Neuronal stem cell (in vitro differentiated cells): ENCODE measurements around the gene POC1A.
A peak's percentile ranks its signal among the peaks of the same experiment; 100 is the strongest.

Source experiments
- DNase-seq: peaks from one replicate; pipeline ENCODE4 v3.0.0-alpha.2; 2013; ENCODE audit warnings: low spot score
- H2AFZ ChIP-seq: one replicate; pipeline ENCODE4 v1.6.1; 2013; ENCODE audit warnings: mild to moderate bottlenecking, low read length, inconsistent platforms
- H2AK5ac ChIP-seq: 2 replicates; pipeline ENCODE4 v1.6.1; 2013; ENCODE audit warnings: low read depth, mild to moderate bottlenecking, inconsistent platforms, low read length, moderate library complexity, mixed read lengths
- H2BK120ac ChIP-seq: 2 replicates; pipeline ENCODE4 v1.6.1; 2013; ENCODE audit warnings: low read depth, mild to moderate bottlenecking, inconsistent platforms, low read length, moderate library complexity, mixed read lengths
- H2BK12ac ChIP-seq: one replicate; pipeline ENCODE4 v1.6.1; 2013; ENCODE audit warnings: low read length, inconsistent platforms
- H2BK15ac ChIP-seq: 2 replicates; pipeline ENCODE4 v1.6.1; 2013; ENCODE audit warnings: mild to moderate bottlenecking, low read length, inconsistent platforms, mixed read lengths
- H2BK5ac ChIP-seq: one replicate; pipeline ENCODE4 v1.6.1; 2013; ENCODE audit warnings: inconsistent platforms, mild to moderate bottlenecking, low read length, moderate library complexity
- H3K14ac ChIP-seq: one replicate; pipeline ENCODE4 v1.6.1; 2013; ENCODE audit warnings: low read length, inconsistent platforms
- H3K18ac ChIP-seq: 2 replicates; pipeline ENCODE4 v1.6.1; 2013; ENCODE audit warnings: low read length, inconsistent platforms
- H3K23ac ChIP-seq: 2 replicates; pipeline ENCODE4 v1.6.1; 2013; ENCODE audit warnings: low read depth, mild to moderate bottlenecking, mixed read lengths, low read length, inconsistent platforms; ENCODE audit not compliant: poor library complexity
- H3K27ac ChIP-seq: replicated peaks from 3 replicates; pipeline ENCODE4 v1.5.1; 2013; ENCODE audit warnings: low read length, inconsistent platforms
- H3K27me3 ChIP-seq, 3 experiments: 2 replicates each; pipeline ENCODE4 v1.6.1; 2013; ENCODE audit warnings: low read length in 3 of 3, mild to moderate bottlenecking in 2 of 3, inconsistent platforms in 1 of 3, low read depth in 1 of 3, mixed read lengths in 1 of 3, moderate library complexity in 1 of 3; ENCODE audit not compliant: control insufficient read depth in 3 of 3, insufficient read depth in 3 of 3
- H3K36me3 ChIP-seq, 2 donors: replicated peaks in 1 of 2; 2 replicates each; pipeline ENCODE4 v1.6.1; 2013; ENCODE audit warnings: low read length in 2 of 2; ENCODE audit not compliant: control insufficient read depth in 2 of 2, insufficient read depth in 2 of 2
- H3K4ac ChIP-seq: 2 replicates; pipeline ENCODE4 v1.6.1; 2013; ENCODE audit warnings: inconsistent platforms, mild to moderate bottlenecking, low read length, moderate library complexity
- H3K4me1 ChIP-seq, 2 donors: 1 replicate in 1 of 2; 2 replicates in 1 of 2; pipeline ENCODE4 v1.6.1; 2013; ENCODE audit warnings: low read length in 2 of 2, low read depth in 1 of 2; ENCODE audit not compliant: control insufficient read depth in 2 of 2, insufficient read depth in 1 of 2
- H3K4me2 ChIP-seq: one replicate; pipeline ENCODE4 v1.6.1; 2013; ENCODE audit warnings: mild to moderate bottlenecking, low read length, inconsistent platforms; ENCODE audit not compliant: insufficient read depth, poor library complexity, severe bottlenecking
- H3K4me3 ChIP-seq, 2 donors: 2 replicates each; pipeline ENCODE4 v1.5.1; 2013; ENCODE audit warnings: low read length in 2 of 2, mild to moderate bottlenecking in 2 of 2, inconsistent platforms in 1 of 2, moderate library complexity in 1 of 2
- H3K79me1 ChIP-seq: one replicate; pipeline ENCODE4 v1.6.1; 2013; ENCODE audit warnings: low read depth, mild to moderate bottlenecking, inconsistent platforms, low read length, moderate library complexity
- H3K9ac ChIP-seq: one replicate; pipeline ENCODE4 v1.6.1; 2013; ENCODE audit warnings: mild to moderate bottlenecking, low read depth, low read length, inconsistent platforms; ENCODE audit not compliant: poor library complexity
- H3K9me3 ChIP-seq, 2 donors: replicated peaks in 1 of 2; 2 replicates each; pipeline versions ENCODE3 to v1.6.1; 2013; ENCODE audit warnings: low read length in 2 of 2, mild to moderate bottlenecking in 2 of 2, inconsistent platforms in 1 of 2, low read depth in 1 of 2, mixed read lengths in 1 of 2, moderate library complexity in 1 of 2; ENCODE audit not compliant: control insufficient read depth in 2 of 2, insufficient read depth in 1 of 2
- H4K8ac ChIP-seq: one replicate; pipeline ENCODE4 v1.6.1; 2013; ENCODE audit warnings: low read depth, mild to moderate bottlenecking, inconsistent platforms, low read length, moderate library complexity
- H4K91ac ChIP-seq: one replicate; pipeline ENCODE4 v1.6.1; 2013; ENCODE audit warnings: low read length, low read depth, mild to moderate bottlenecking, inconsistent platforms; ENCODE audit not compliant: poor library complexity
- whole genome bisulfite sequencing, 2 donors: extraction: QIAGEN DNeasy Blood & Tissue Kit; methylation state at CpG; one replicate each; pipeline ENCODE4 v1.1.7; 2013; ENCODE audit warnings: missing lambda C conversion rate in 2 of 2, mixed read lengths in 1 of 2; ENCODE audit not compliant: insufficient read length in 2 of 2, insufficient replicate concordance in 1 of 2; ENCODE audit errors: extremely low coverage in 2 of 2; 5-methylcytosine and 5-hydroxymethylcytosine counted together

Gene POC1A

DNA sequence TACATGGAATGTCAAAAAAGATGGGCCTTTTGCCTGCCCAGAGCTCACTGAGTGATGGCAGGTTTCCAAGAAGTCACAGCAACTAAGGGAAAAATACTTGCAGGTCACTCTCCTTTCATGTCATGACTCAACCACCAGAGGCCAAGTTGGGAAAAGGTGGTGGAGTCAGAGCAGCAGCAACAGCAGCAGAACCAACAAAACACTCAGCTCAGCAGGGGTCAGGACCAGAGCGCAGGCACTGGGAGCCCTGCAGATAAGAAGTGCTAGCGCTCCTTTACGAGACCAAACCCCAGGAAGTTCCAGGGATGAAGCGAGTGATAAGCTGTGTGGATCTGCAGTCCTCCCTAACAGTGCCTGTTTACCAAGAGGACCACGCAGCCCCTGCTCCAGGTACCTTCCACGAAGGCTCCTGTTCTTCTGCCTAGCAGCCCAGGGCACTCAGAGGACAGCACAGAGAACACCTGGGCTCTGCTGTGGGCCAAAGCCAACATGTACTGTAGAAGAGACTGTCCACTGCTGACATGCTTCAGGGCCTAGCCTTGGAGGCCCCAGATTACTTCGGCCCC lies 26.0 kb downstream of the POC1A start:
- Histone ChIP-seq H2BK5ac (no peak overlapping the region), H3K4me3 (no peak overlapping the region), H3K14ac (no peak overlapping the region), H3K4ac (no peak overlapping the region), H3K4me2 (no peak overlapping the region), H3K9me3 (no peaks in the 10 kb centered on the region), H3K27ac (no peak overlapping the region), H2BK12ac (no peak overlapping the region), H3K18ac (peak overlapping the region; percentile 6), H4K8ac (no peak overlapping the region), H3K23ac (no peak overlapping the region), H3K27me3 (no peaks in the 10 kb centered on the region), H3K9ac (no peak overlapping the region), H2AFZ (no peak overlapping the region), H3K36me3 (peaks cover 14 to 63% of the 10 kb centered on the region in 2 donors), H4K91ac (no peak overlapping the region), H2BK15ac (no peak overlapping the region), H2AK5ac (no peak overlapping the region), H3K4me1 (peaks cover 0 to 6% of the 10 kb centered on the region in 2 donors), H3K79me1 (no peaks in the 10 kb centered on the region), H2BK120ac (no peak overlapping the region)
- no peak for DNase-seq
- WGBS, 2 donors: no CpG with 5 or more reads among the region's 7 CpGs

DNA sequence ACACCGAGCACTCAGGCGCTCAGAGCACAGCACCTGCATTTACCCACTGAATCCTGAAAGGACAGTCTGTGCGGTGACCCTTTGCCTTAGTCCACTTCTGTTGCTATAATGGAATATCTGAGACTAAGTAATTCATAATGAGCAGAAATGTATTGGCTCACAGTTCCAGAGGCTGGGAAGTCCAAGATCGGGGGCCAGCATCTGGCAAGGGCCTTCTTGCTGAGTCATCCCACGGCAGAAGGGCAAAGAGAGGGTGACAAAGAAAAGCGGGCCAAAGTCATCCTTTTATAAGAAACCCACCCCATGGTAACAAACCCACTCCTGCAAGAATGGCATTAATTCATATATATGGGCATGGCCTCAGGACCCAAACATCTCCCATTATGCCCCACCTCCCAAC lies 27.7 kb downstream of the POC1A start:
- H3K4ac ChIP-seq: no peak overlapping the region
- no peak overlapping the region for H4K8ac ChIP-seq
- no peak overlapping the region for H3K9ac ChIP-seq
- H3K4me2 ChIP-seq: no peak overlapping the region
- no peak overlapping the region for H2AFZ ChIP-seq
- H2BK15ac ChIP-seq: no peak overlapping the region
- no peaks in the 10 kb centered on the region for H3K27me3 ChIP-seq
- H2AK5ac ChIP-seq: no peak overlapping the region
- no peak overlapping the region for H3K23ac ChIP-seq
- H4K91ac ChIP-seq: no peak overlapping the region
- H3K4me3 ChIP-seq: no peak overlapping the region
- no peak overlapping the region for H2BK5ac ChIP-seq
- no peak for DNase-seq
- H2BK12ac ChIP-seq: no peak overlapping the region
- no peak overlapping the region for H3K18ac ChIP-seq
- no peak overlapping the region for H2BK120ac ChIP-seq
- peaks cover 24 to 70% of the 10 kb centered on the region in 2 donors for H3K36me3 ChIP-seq
- H3K79me1 ChIP-seq: no peaks in the 10 kb centered on the region
- peaks cover 0 to 5% of the 10 kb centered on the region in 2 donors for H3K4me1 ChIP-seq
- H3K9me3 ChIP-seq: no peaks in the 10 kb centered on the region
- no CpG with 5 or more reads among the region's 6 CpGs for WGBS, 2 donors
- no peak overlapping the region for H3K14ac ChIP-seq
- H3K27ac ChIP-seq: no peak overlapping the region

- Histone ChIP-seq H3K4me1 (peaks cover 0 to 5% of the 10 kb centered on the region in 2 donors), H4K91ac (no peak overlapping the region), H3K9ac (no peak overlapping the region), H3K79me1 (no peaks in the 10 kb centered on the region), H2BK120ac (no peak overlapping the region), H3K36me3 (peaks cover 27 to 75% of the 10 kb centered on the region in 2 donors), H3K4ac (no peak overlapping the region), H3K9me3 (no peaks in the 10 kb centered on the region), H3K27ac (no peak overlapping the region), H2BK15ac (no peak overlapping the region), H3K23ac (no peak overlapping the region), H3K14ac (no peak overlapping the region), H3K27me3 (no peaks in the 10 kb centered on the region), H2BK5ac (no peak overlapping the region), H2AK5ac (no peak overlapping the region), H2BK12ac (no peak overlapping the region), H3K4me2 (no peak overlapping the region), H4K8ac (no peak overlapping the region), H3K18ac (no peak overlapping the region), H2AFZ (no peak overlapping the region), H3K4me3 (no peak overlapping the region)
- no peak for DNase-seq
- WGBS, 2 donors: no CpG with 5 or more reads among the region's 4 CpGs
These were observed 28.2 kb downstream of the POC1A start for GRCh38 chr3:52126036-52126435.

DNA sequence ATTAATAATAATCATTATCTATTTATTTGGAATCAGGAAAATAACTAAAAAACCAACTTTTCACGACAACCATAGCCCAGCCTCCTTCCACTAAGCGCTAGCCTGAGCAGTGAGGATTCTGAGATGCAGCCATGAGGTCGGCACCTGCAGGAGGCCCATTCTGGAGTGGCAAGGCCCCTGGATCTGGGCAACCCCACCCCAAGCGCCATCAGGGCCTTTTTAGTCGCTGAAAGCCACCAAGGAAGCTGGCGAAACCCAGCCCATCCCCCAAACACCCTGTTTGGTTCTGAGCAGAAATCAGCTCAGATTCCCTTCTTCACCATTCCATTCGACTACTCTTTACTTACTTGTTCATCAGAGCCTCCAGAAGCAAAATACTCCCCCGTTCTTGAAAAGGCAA lies 29.5 kb downstream of the POC1A start:
- peaks cover 33 to 78% of the 10 kb centered on the region in 2 donors for H3K36me3 ChIP-seq
- no peak overlapping the region for H3K4me3 ChIP-seq
- no peak overlapping the region for H4K91ac ChIP-seq
- no peaks in the 10 kb centered on the region for H3K79me1 ChIP-seq
- no CpG with 5 or more reads among the region's 8 CpGs for WGBS, 2 donors
- H2BK5ac ChIP-seq: no peak overlapping the region
- no peak overlapping the region for H3K23ac ChIP-seq
- H3K18ac ChIP-seq: no peak overlapping the region
- H2AK5ac ChIP-seq: no peak overlapping the region
- no peak overlapping the region for H3K27ac ChIP-seq
- H3K9ac ChIP-seq: no peak overlapping the region
- H3K4me2 ChIP-seq: no peak overlapping the region
- H4K8ac ChIP-seq: no peak overlapping the region
- H2AFZ ChIP-seq: no peak overlapping the region
- no peaks in the 10 kb centered on the region for H3K27me3 ChIP-seq
- H3K4me1 ChIP-seq: peaks cover 0 to 5% of the 10 kb centered on the region in 2 donors
- no peak overlapping the region for H2BK12ac ChIP-seq
- H2BK120ac ChIP-seq: no peak overlapping the region
- no peaks in the 10 kb centered on the region for H3K9me3 ChIP-seq
- no peak overlapping the region for H3K4ac ChIP-seq
- no peak overlapping the region for H3K14ac ChIP-seq
- DNase-seq: no peak
- no peak overlapping the region for H2BK15ac ChIP-seq
